Measurements from ENCODE around the gene SCMH1.

The SCMH1 gene

GRCh38 chr1:40987439-40988276 is 254.4 kb downstream of the SCMH1 start:
- no peak for FAIRE-seq

- no peak for FAIRE-seq
Observed at GRCh38 chr1:40986956-40987355, 255.2 kb downstream of the SCMH1 start.

- no peak for FAIRE-seq
Observed at GRCh38 chr1:40986328-40986783, 255.8 kb downstream of the SCMH1 start.

- FAIRE-seq, result no peak
Observed at GRCh38 chr1:40985875-40986274, 256.2 kb downstream of the SCMH1 start.

- no peak for FAIRE-seq
Observed at GRCh38 chr1:40985161-40985560, 256.9 kb downstream of the SCMH1 start.

GRCh38 chr1:40984531-40984930 is 257.6 kb downstream of the SCMH1 start:
- no peak for FAIRE-seq

- FAIRE-seq, result no peak
Observed at GRCh38 chr1:40984066-40984465, 258.0 kb downstream of the SCMH1 start.

- no peak for FAIRE-seq
Observed at GRCh38 chr1:40983286-40983685, 258.8 kb downstream of the SCMH1 start.

- FAIRE-seq, result no peak
Observed at GRCh38 chr1:40982721-40983120, 259.4 kb downstream of the SCMH1 start.

- FAIRE-seq, result no peak
Observed at GRCh38 chr1:40981691-40982448, 260.2 kb downstream of the SCMH1 start.

GRCh38 chr1:40980453-40981121 is 261.5 kb downstream of the SCMH1 start:
- FAIRE-seq, result no peak

- FAIRE-seq, result no peak
Observed at GRCh38 chr1:40980068-40980452, 262.0 kb downstream of the SCMH1 start.

GRCh38 chr1:40979241-40980067 is 262.7 kb downstream of the SCMH1 start, which contains the start of gene CTPS1:
Gene CTPS1 (plus strand): TSS chr1:40979696. CDS start chr1:40983291, 3,595 bp downstream.
- no peak for FAIRE-seq

- no peak for FAIRE-seq
Observed at GRCh38 chr1:40978886-40979240, 263.2 kb downstream of the SCMH1 start.

- no peak for FAIRE-seq
Observed at GRCh38 chr1:40977716-40978115, 264.4 kb downstream of the SCMH1 start.

All from TTC549 (cell line).